Tibial artery (tissue), 4 donors: ENCODE results near the gene ANKRD53.

Experiments used
- DNase-seq, 2 donors: peaks; one replicate each; pipeline ENCODE4 v3.0.0-alpha.2; 2019
- H3K27ac ChIP-seq, 2 donors: fragments of 200-600 bp; sonication (generic) in 1 of 2; 1 replicate in 1 of 2; 2 replicates in 1 of 2; pipeline ENCODE4 v1.5.1; 2018 to 2019; ENCODE audit warnings: mild to moderate bottlenecking in 1 of 2
- H3K27me3 ChIP-seq, 2 donors: fragments of 200-600 bp; sonication (generic) in 1 of 2; one replicate each; pipeline versions ENCODE4 v1.5.1 to v1.6.0; 2016 to 2019
- H3K36me3 ChIP-seq, 3 donors: fragments of 200-600 bp; sonication (generic) in 2 of 3; one replicate each; pipeline ENCODE4 v1.5.1; 2016 to 2019; ENCODE audit warnings: mild to moderate bottlenecking in 2 of 3
- H3K4me1 ChIP-seq, 4 donors: fragments of 200-600 bp; sonication (generic) in 2 of 4; 1 replicate in 3 of 4; 2 replicates in 1 of 4; pipeline ENCODE4 v1.5.1; 2016 to 2019
- H3K4me3 ChIP-seq, 2 donors: fragments of 200-600 bp; sonication (generic) in 1 of 2; 1 replicate in 1 of 2; 2 replicates in 1 of 2; pipeline ENCODE4 v1.5.1; 2018 to 2019; ENCODE audit warnings: mild to moderate bottlenecking in 2 of 2
- H3K9me3 ChIP-seq, 3 donors: fragments of 200-600 bp; sonication (generic) in 1 of 3; one replicate each; pipeline ENCODE4 v1.5.1; 2016 to 2019
- CTCF ChIP-seq, 2 experiments: fragments of 200-600 bp in 1 of 2; fragments of 450-650 bp in 1 of 2; IDR thresholded peaks; one replicate each; pipeline ENCODE4 v1.5.1; 2017 to 2019; ENCODE audit warnings: antibody characterized with exemption in 2 of 2, mild to moderate bottlenecking in 1 of 2, moderate library complexity in 1 of 2
- intact Hi-C: fragments of 100-400 bp; cut with DNase I; formaldehyde crosslinking; loops from one replicate; pipeline ENCODE4 v1.15.0; 2023; ENCODE audit warnings: low total_unique reads

The ANKRD53 gene

DNA sequence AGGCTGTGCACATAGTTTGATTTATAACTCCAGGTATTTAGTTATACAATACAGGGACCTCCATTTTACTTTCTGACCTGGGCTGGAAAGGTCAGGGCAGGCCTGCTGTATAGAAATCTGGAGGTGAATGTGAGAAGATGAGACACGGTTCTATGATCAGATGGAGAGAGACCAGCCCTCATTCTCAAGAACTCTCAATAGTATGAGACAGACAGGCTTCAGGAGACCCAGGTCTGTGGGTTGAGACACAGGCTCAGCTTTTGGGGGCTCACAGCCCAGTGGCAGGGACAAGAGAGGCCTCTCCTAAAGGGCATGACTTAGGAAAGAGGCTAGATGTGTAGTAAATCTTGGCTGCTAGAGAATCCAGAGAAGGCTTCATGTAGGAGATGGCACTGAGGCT is 43.4 kb upstream of the ANKRD53 start:
- H3K27ac ChIP-seq = no peak overlapping the region
- no peak for TF ChIP-seq CTCF (IDR thresholded peaks at IDR 0.05)
- H3K4me3 ChIP-seq = no peak overlapping the region
- intact Hi-C loops = no loop called here
- DNase-seq = no peak
- H3K9me3 ChIP-seq = no peaks in the 10 kb centered on the region
- H3K36me3 ChIP-seq = no peaks in the 10 kb centered on the region
- H3K4me1 ChIP-seq = no peaks in the 10 kb centered on the region
- H3K27me3 ChIP-seq = peaks cover 0 to 40% of the 10 kb centered on the region in 2 donors

- DNase-seq = peak in 1 of 2 donors; percentile 48
- intact Hi-C loops = no loop called here
Observed at GRCh38 chr2:70935468-70936164, 42.8 kb upstream of the ANKRD53 start, which contains the start of gene ATP6V1B1. ATP6V1B1 (plus strand) TSS chr2:70935900; CDS start chr2:70935955, 55 bp downstream.

DNA sequence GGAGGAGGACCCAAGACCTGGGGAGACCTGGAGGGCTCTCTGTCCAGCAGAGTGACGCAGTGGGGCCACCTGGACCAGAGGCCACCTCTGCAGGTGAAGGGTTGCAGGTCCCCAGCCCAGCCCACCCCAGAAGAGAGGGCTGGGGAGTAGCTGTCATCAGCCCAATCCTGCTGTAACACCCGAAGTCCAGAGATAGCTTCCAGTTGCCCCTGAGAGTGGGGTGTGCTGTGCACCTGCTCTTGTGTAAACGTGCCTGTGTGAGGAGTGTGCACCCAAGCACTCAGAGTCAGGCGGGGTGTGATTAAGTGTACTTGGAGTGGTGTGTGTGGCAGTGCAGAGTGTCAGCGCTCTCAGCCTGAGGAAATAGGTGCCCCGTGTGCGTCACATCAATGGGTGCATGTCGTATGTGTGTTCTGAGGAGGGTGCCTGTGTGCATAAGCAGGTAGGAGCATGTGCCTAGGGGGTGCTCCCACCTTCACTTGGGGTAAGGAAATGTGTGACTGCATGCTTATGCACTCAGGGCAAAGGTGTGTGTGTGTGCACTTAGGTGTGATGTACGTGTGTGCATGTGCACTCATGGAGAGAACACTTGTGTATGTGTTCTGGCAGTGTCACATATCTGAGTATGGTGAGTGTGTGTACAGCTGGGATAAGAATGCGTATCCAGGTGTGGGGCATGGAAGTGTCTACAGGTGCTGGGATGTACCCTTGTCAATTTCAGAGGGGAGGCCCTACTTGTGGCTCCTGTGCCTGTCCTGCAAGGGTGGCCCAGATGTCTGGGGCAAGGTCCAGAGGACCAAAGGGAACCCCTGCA is 42.1 kb upstream of the ANKRD53 start:
- peak in 1 of 2 donors; percentile 37 for DNase-seq
- intact Hi-C loops = no loop called here
- Histone ChIP-seq H3K27me3 (peaks cover 0 to 35% of the 10 kb centered on the region in 2 donors), H3K36me3 (no peaks in the 10 kb centered on the region), H3K4me3 (no peak overlapping the region), H3K4me1 (no peaks in the 10 kb centered on the region), H3K9me3 (no peaks in the 10 kb centered on the region), H3K27ac (no peak overlapping the region)
- TF ChIP-seq CTCF (IDR thresholded peaks at IDR 0.05) = no peak

More at GRCh38 chr2:70935468-70936164, 42.8 kb upstream of the ANKRD53 start, which contains the start of gene ATP6V1B1:
- no peaks in the 10 kb centered on the region for H3K36me3 ChIP-seq
- TF ChIP-seq CTCF (IDR thresholded peaks at IDR 0.05) = no peak
- no peaks in the 10 kb centered on the region for H3K4me1 ChIP-seq
- no peak within 1 kb of the TSS for H3K4me3 ChIP-seq
- H3K9me3 ChIP-seq = no peaks in the 10 kb centered on the region
- H3K27me3 ChIP-seq = peaks cover 0 to 38% of the 10 kb centered on the region in 2 donors
- no peak within 1 kb of the TSS for H3K27ac ChIP-seq

- Histone ChIP-seq H3K4me3 (no peak overlapping the region), H3K27ac (no peak overlapping the region), H3K9me3 (no peaks in the 10 kb centered on the region), H3K36me3 (no peaks in the 10 kb centered on the region), H3K27me3 (peaks cover 0 to 27% of the 10 kb centered on the region in 2 donors), H3K4me1 (no peaks in the 10 kb centered on the region)
- intact Hi-C loops = no loop called here
- DNase-seq = peak in 1 of 2 donors; percentile 54
- no peak for TF ChIP-seq CTCF (IDR thresholded peaks at IDR 0.05)
Observed at GRCh38 chr2:70936979-70937811, 41.2 kb upstream of the ANKRD53 start.

DNA sequence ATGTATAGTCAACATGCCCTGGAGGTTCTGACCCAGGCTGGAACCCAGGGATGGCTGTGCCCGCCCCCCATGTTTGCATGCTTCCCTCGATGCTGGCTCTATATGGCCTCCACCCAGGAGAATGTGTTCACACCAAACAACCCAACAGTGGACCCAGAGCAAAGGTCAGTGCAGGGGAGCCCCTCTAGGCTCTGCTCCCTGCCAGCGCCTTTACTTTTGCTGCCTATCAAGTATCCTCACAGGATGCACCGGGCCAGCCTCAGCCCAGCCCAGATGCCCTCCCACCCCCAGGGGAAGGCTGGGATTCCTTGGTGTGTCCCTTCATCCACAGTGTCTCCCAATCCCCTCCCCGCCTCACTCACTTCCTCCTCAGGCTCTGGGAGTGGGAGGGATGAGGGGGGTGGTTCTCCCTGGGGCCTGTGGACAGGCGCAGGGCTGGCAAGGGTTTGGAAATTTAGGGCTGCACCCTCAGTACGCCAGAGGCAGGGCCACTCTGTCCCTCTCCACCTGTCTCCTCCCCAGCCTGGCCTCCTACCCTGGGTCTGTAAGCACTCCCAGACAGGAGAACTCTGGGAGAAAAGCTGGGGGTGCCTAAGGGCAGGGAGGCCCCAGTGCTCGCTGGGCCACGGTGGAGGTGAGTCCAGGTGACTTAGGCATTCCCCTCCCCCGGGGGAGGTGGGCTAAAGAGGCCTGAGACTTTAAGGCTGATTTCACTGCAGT is 40.4 kb upstream of the ANKRD53 start:
- peak in 1 of 2 donors; percentile 53 for DNase-seq
- Histone ChIP-seq H3K27me3 (peaks cover 0 to 26% of the 10 kb centered on the region in 2 donors), H3K36me3 (no peaks in the 10 kb centered on the region), H3K9me3 (no peaks in the 10 kb centered on the region), H3K27ac (no peak overlapping the region), H3K4me1 (no peaks in the 10 kb centered on the region), H3K4me3 (no peak overlapping the region)
- intact Hi-C loops = no loop called here
- no peak for TF ChIP-seq CTCF (IDR thresholded peaks at IDR 0.05)
